GM10847 (cell line): ENCODE measurements around the gene HOXB8.

Experiments used
- POLR2A ChIP-seq: IDR thresholded peaks from 2 replicates; pipeline ENCODE4 v1.6.1; 2011; ENCODE audit not compliant: insufficient read length; ENCODE audit errors: extremely low read depth

The HOXB8 gene

GRCh38 chr17:48620461-48621139 is 5.5 kb upstream of the HOXB8 start:
- TF ChIP-seq POLR2A, result no peak

GRCh38 chr17:48619826-48620449 is 4.8 kb upstream of the HOXB8 start:
- TF ChIP-seq POLR2A, result no peak

DNA sequence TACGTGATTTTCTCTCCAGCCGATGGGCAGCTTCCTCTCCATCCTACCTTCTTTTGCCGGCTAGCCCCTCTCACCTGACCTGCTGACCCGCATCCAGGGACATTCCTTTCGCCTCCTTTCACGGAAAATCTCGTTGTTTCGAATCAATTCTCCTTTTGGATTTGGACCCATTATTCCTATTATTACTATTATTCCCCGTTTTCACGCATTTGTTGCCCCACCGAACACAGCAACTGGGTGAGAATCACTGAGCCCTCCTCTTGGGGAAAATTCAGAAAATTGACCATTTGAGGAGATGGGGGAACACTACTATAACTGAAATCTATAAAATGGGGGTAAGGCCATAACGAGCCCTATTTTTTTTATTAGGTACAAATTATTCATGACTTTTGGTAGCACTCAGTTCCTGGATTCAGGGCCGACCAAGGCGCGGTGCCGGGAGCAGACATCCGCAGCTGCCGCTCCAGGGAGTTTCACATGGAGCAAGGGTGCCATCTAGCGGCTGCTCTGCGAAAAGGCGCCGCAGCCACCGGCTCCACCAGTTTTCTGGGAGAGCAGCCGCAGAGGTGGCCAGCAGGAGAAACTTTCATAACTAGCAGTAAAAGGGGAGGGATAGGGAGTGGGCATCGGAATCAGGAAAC is 3.3 kb upstream of the HOXB8 start:
- TF ChIP-seq POLR2A, result no peak

DNA sequence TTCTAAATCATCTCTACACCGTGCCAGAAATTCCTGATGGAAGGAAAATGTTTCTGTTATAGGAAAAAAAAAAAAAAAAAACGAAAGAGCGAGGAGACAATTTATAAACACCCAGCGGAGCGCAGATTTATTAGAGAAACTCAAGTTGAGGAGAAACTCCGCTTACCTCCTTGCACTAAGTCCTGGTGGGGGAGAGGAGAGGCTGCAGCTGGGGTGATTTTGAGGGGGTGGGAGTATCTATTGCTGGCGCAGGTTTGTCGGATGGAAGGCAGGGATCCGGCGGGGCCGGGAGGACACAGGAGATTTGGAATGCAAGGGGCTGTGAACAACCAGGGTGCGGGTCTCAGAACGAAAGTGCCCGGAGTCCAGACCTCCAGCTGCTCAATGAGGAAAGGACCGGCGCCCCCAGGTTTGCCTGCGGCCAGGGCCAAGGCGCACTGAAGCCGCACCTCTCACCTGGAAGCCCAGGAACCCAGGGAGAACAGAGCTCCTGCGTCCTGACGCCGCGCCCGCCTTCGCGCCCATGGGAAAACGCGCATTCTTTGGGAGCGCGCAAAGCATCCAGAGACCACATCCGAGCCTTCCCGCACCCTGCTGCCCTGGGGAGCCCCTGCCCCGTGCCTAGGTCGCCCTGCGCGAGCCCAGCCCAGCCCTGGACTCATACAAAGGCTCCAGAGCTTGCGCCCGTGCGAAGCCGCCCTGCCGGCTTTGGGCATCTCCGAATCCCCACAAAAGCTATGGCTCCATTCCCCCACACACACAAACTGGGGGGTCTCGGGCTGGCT is 2.6 kb upstream of the HOXB8 start:
- TF ChIP-seq POLR2A, result no peak

- TF ChIP-seq POLR2A, result no peak
These were observed 1.8 kb upstream of the HOXB8 start for GRCh38 chr17:48616717-48617470.

GRCh38 chr17:48615963-48616716 is 1.0 kb upstream of the HOXB8 start:
- TF ChIP-seq POLR2A, result no peak

DNA sequence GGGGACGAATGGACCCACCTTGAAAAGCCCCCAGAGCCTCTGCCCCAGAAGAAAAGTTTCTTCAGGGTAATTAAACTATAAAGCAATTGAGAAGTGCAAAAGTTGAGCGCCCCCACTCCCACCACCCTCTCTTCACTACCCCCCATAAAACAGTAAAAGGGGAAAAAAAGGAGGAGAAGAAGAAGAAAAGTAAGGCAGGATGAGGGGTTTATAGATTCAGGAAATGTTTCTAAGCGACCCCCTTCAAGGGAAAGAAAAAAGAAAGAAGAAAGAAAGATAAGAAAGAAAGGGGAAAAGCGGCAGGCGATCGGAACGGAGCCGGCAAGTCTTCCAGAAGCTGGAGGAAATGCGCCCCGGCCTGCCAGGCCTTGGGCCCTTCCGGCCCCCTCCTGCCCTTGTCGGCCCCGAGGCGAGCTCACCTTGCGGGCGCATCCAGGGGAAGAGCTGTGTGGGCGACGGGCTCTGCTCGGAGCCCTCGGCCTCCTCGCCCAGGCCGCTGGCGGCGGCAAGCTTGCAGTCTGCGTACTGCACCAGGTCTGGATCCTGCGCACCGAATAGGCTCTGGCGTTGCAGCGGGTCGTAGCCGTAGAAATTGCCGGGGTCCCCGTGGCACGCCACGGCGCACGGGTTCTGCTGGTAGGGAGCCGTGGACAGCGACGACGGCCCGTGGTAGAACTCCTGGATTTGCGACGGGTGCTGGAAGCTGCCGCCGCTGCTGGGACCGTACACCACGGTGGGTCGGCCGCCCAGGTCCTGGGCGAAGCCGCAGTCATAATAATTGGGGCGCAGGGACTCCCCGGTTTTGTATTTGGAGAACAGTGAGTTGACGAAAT is 1.0 kb downstream of the HOXB8 start:
- TF ChIP-seq POLR2A, result no peak

- no peak for TF ChIP-seq POLR2A
These were observed 2.0 kb downstream of the HOXB8 start for GRCh38 chr17:48612854-48613691.

GRCh38 chr17:48612456-48612853 is 2.6 kb downstream of the HOXB8 start:
- TF ChIP-seq POLR2A, result no peak

- no peak for TF ChIP-seq POLR2A
These were observed 3.2 kb downstream of the HOXB8 start for GRCh38 chr17:48611681-48612455.

- TF ChIP-seq POLR2A, result no peak
These were observed 3.9 kb downstream of the HOXB8 start for GRCh38 chr17:48611213-48611612.

- TF ChIP-seq POLR2A, result peak; percentile 31
These were observed 4.5 kb downstream of the HOXB8 start, which contains the start of gene HOXB7 for GRCh38 chr17:48610282-48611211. Gene HOXB7, minus strand, starts transcription at chr17:48611017. Its CDS starts 99 bp downstream, at chr17:48610918.
